IMR-90 (cell line): ENCODE measurements around the gene TRIM6. TPM values are rescaled to one million over a fixed set of nuclear protein-coding genes. Genes with fewer than 3 reads are reported as not detected.
"Not testable (repeated sequence)": the region's sequence is repeated elsewhere in the genome, so short reads cannot be mapped to it uniquely, and the experiment has no call there.

Experiments
- ATAC-seq: fragments of 200-7000 bp; cut with Tn5 transposase; 2 replicates; pipeline ENCODE4 v1.9.1; 2020; ENCODE audit warnings: low read depth, mild to moderate bottlenecking, moderate library complexity
- BruUV-seq: library from RNA; stranded (reverse); fragments of 400-500 nt; replicated peaks from 2 replicates; lab custom pipeline; 2021; lab: Mats Ljungman, UMichigan
- CTCF ChIA-PET: fragments of 300-600 bp; formaldehyde crosslinking; extraction: SDS; loops from one replicate; lab custom pipeline; 2021; ENCODE audit warnings: antibody characterized with exemption; lab: Yijun Ruan, JAX
- POLR2A ChIA-PET: fragments of 300-600 bp; sonication (Branson Sonifier 250); formaldehyde crosslinking; loops from one replicate; lab custom pipeline; 2022; ENCODE audit warnings: antibody characterized with exemption; ENCODE audit not compliant: unreplicated experiment; lab: Charles Lee
- DNase-seq: peaks from one replicate; pipeline ENCODE4 v3.0.0; 2013
- H2AFZ ChIP-seq: replicated peaks from 2 replicates; pipeline ENCODE3; 2013; ENCODE audit warnings: low read length, mild to moderate bottlenecking; ENCODE audit not compliant: poor library complexity
- H2AK5ac ChIP-seq: 2 replicates; pipeline ENCODE4 v1.6.1; 2013; ENCODE audit warnings: low read depth, low read length, inconsistent platforms
- H2AK9ac ChIP-seq: replicated peaks from 2 replicates; pipeline ENCODE3; 2013; ENCODE audit warnings: mild to moderate bottlenecking, low read depth, low read length, moderate library complexity; ENCODE audit not compliant: poor library complexity
- H2BK120ac ChIP-seq: 2 replicates; pipeline ENCODE4 v1.6.1; 2013; ENCODE audit warnings: low read depth, low read length, inconsistent platforms
- H2BK15ac ChIP-seq: 3 replicates; pipeline ENCODE4 v1.6.1; 2013; ENCODE audit warnings: low read depth, low read length, inconsistent platforms
- H2BK20ac ChIP-seq: 2 replicates; pipeline ENCODE4 v1.6.1; 2013; ENCODE audit warnings: low read depth, mild to moderate bottlenecking, inconsistent platforms, low read length, moderate library complexity
- H2BK5ac ChIP-seq: 2 replicates; pipeline ENCODE4 v1.6.1; 2013; ENCODE audit warnings: mild to moderate bottlenecking, low read depth, low read length, inconsistent platforms; ENCODE audit not compliant: poor library complexity, severe bottlenecking
- H3K14ac ChIP-seq: replicated peaks from 2 replicates; pipeline ENCODE4 v1.6.1; 2013; ENCODE audit warnings: low read depth, low read length, inconsistent platforms
- H3K18ac ChIP-seq: 2 replicates; pipeline ENCODE4 v1.6.1; 2013; ENCODE audit warnings: low read depth, low read length, control low read depth
- H3K23ac ChIP-seq: 2 replicates; pipeline ENCODE4 v1.6.1; 2013; ENCODE audit warnings: low read depth, low read length, inconsistent platforms
- H3K27ac ChIP-seq: 2 replicates; pipeline ENCODE4 v1.5.1; 2013; ENCODE audit warnings: mild to moderate bottlenecking, control low read depth, low read length; ENCODE audit not compliant: insufficient read depth
- H3K27me3 ChIP-seq: 2 replicates; pipeline ENCODE4 v1.6.1; 2013; ENCODE audit warnings: low read length; ENCODE audit not compliant: control insufficient read depth, insufficient read depth
- H3K36me3 ChIP-seq: 2 replicates; pipeline ENCODE4 v1.6.1; 2013; ENCODE audit warnings: low read length, mixed read lengths; ENCODE audit not compliant: control insufficient read depth, insufficient read depth
- H3K4ac ChIP-seq: 2 replicates; pipeline ENCODE4 v1.6.1; 2013; ENCODE audit warnings: low read depth, low read length, inconsistent platforms
- H3K4me1 ChIP-seq: 2 replicates; pipeline ENCODE4 v1.6.1; 2013; ENCODE audit warnings: low read length, mixed read lengths; ENCODE audit not compliant: control insufficient read depth, insufficient read depth
- H3K4me2 ChIP-seq: 2 replicates; pipeline ENCODE4 v1.6.1; 2013; ENCODE audit warnings: low read depth, mild to moderate bottlenecking, control low read depth, low read length, moderate library complexity
- H3K4me3 ChIP-seq: 2 replicates; pipeline ENCODE4 v1.5.1; 2013; ENCODE audit warnings: low read depth, mild to moderate bottlenecking, control low read depth, low read length, moderate library complexity; ENCODE audit not compliant: insufficient read depth
- H3K56ac ChIP-seq: 2 replicates; pipeline ENCODE4 v1.6.1; 2013; ENCODE audit warnings: low read length, inconsistent platforms; ENCODE audit not compliant: insufficient read depth; ENCODE audit errors: extremely low read depth
- H3K79me1 ChIP-seq, 2 experiments: 2 replicates each; pipeline ENCODE4 v1.6.1; 2013; ENCODE audit warnings: low read length in 2 of 2, inconsistent platforms in 1 of 2, low read depth in 1 of 2
- H3K9ac ChIP-seq: 2 replicates; pipeline ENCODE4 v1.6.1; 2013; ENCODE audit warnings: low read depth, low read length, control low read depth
- H3K9me1 ChIP-seq: 2 replicates; pipeline ENCODE4 v1.6.1; 2013; ENCODE audit warnings: low read length, inconsistent platforms; ENCODE audit not compliant: insufficient read depth
- H3K9me3 ChIP-seq: 2 replicates; pipeline ENCODE4 v1.6.1; 2013; ENCODE audit warnings: low read length; ENCODE audit not compliant: control insufficient read depth, insufficient read depth
- H4K20me1 ChIP-seq: 2 replicates; pipeline ENCODE4 v1.6.1; 2013; ENCODE audit warnings: low read length, inconsistent platforms; ENCODE audit not compliant: insufficient read depth
- H4K5ac ChIP-seq: 2 replicates; pipeline ENCODE4 v1.6.1; 2013; ENCODE audit warnings: mild to moderate bottlenecking, low read depth, low read length, control low read depth
- H4K8ac ChIP-seq, 2 experiments: 2 replicates each; pipeline ENCODE4 v1.6.1; 2013; ENCODE audit warnings: low read depth in 2 of 2, low read length in 2 of 2, control low read depth in 1 of 2, inconsistent platforms in 1 of 2
- H4K91ac ChIP-seq: 2 replicates; pipeline ENCODE4 v1.6.1; 2013; ENCODE audit warnings: low read depth, low read length, inconsistent platforms; ENCODE audit not compliant: insufficient read depth
- WGBS, 2 experiments: methylation state at CpG; one replicate each; pipeline versions ENCODE4 v1.1.5 to v1.1.7; 2013; ENCODE audit warnings: missing lambda C conversion rate in 2 of 2; ENCODE audit not compliant: insufficient read length in 1 of 2; ENCODE audit errors: extremely low coverage in 2 of 2; 5-methylcytosine and 5-hydroxymethylcytosine counted together
- dilution Hi-C: fragments of 300-500 bp; cut with HindIII; formaldehyde crosslinking; loops from one replicate; pipeline ENCODE4 v1.14.3; 2018; ENCODE audit warnings: low sequenced_read_pairs; ENCODE audit not compliant: unreplicated experiment
- in situ Hi-C: fragments of 300-500 bp; cut with MboI; formaldehyde crosslinking; loops from 3 replicates; pipeline ENCODE4 v1.14.3; 2019; ENCODE audit warnings: low sequenced_read_pairs, inconsistent platforms, mixed read lengths
- intact Hi-C: fragments of 100-400 bp; cut with micrococcal nuclease; formaldehyde crosslinking; loops from 2 replicates; pipeline ENCODE4 v1.10.0; 2022
- polyA plus RNA-seq, 3 experiments: library from polyadenylated mRNA; depleted of rRNA; stranded (reverse); fragments of >200 nt; gene quantifications; 2 replicates each; pipeline ENCODE4 v1.2.3, GENCODE V29; 2012; ENCODE audit warnings: low replicate concordance in 1 of 3
- total RNA-seq: library from RNA; depleted of rRNA; stranded (reverse); fragments of >200 nt; gene quantifications from 2 replicates; pipeline ENCODE4 v1.2.3, GENCODE V29; 2012

Gene TRIM6
- total and polyA plus RNA-seq, 2 of the 4 experiments (the other 2 are of a cell fraction), result 3.9 to 4.7 TPM

- H3K36me3 ChIP-seq, H4K20me1 ChIP-seq, H3K4me1 ChIP-seq, H3K9me3 ChIP-seq, H3K9ac ChIP-seq, BruUV-seq, H2BK20ac ChIP-seq, H3K79me1 ChIP-seq, H3K9me1 ChIP-seq, H2BK5ac ChIP-seq, H3K23ac ChIP-seq, H3K4ac ChIP-seq, in situ Hi-C loops, H2AK9ac ChIP-seq, ATAC-seq, H3K4me3 ChIP-seq, H3K27me3 ChIP-seq, H3K27ac ChIP-seq, H2BK120ac ChIP-seq, dilution Hi-C loops, CTCF ChIA-PET, POLR2A ChIA-PET, H4K8ac ChIP-seq, H3K4me2 ChIP-seq, H2AFZ ChIP-seq, H3K18ac ChIP-seq, H4K91ac ChIP-seq, H3K56ac ChIP-seq, H4K5ac ChIP-seq, intact Hi-C loops, H3K14ac ChIP-seq, H2AK5ac ChIP-seq, DNase-seq, H2BK15ac ChIP-seq: not testable (repeated sequence)
- no CpG with 5 or more reads among the region's 5 CpGs for WGBS, 2 experiments
Observed at GRCh38 chr11:5584458-5584857, 12.0 kb upstream of the TRIM6 start.

- ATAC-seq, in situ Hi-C loops, H3K4ac ChIP-seq, H3K23ac ChIP-seq, H4K20me1 ChIP-seq, H2BK15ac ChIP-seq, H2BK20ac ChIP-seq, H2AK9ac ChIP-seq, H4K8ac ChIP-seq, POLR2A ChIA-PET, CTCF ChIA-PET, H4K5ac ChIP-seq, H3K27me3 ChIP-seq, H3K27ac ChIP-seq, H3K9me1 ChIP-seq, H3K9me3 ChIP-seq, H3K14ac ChIP-seq, H2BK5ac ChIP-seq, H4K91ac ChIP-seq, H3K4me3 ChIP-seq, BruUV-seq, H2AFZ ChIP-seq, H3K4me1 ChIP-seq, H2AK5ac ChIP-seq, H3K9ac ChIP-seq, H3K36me3 ChIP-seq, H3K4me2 ChIP-seq, dilution Hi-C loops, H3K79me1 ChIP-seq, H3K56ac ChIP-seq, H3K18ac ChIP-seq, H2BK120ac ChIP-seq, DNase-seq: not testable (repeated sequence)
- intact Hi-C loops, result loop anchor here (10.0 kb wide), 1 partner anchor 1865 kb away; no protein-coding TSS in a partner anchor
- WGBS, 2 experiments, result 97% methylated on average over 9 of the region's 31 CpGs; no CpG with 5 or more reads in 1 of the 2 experiments
Observed at GRCh38 chr11:5589906-5590305, 6.5 kb upstream of the TRIM6 start.
